NB4 (cell line): ENCODE data around the gene RNF13.

ENCODE experiments used
- DNase-seq: peaks from one replicate; pipeline ENCODE4 v3.0.0; 2010; ENCODE audit warnings: low read depth
- H3K4me3 ChIP-seq: one replicate; pipeline ENCODE4 v1.5.1; 2011; ENCODE audit warnings: mild to moderate bottlenecking, low read depth, low read length, moderate library complexity
- MYC ChIP-seq: IDR thresholded peaks from 2 replicates; pipeline ENCODE4 v1.6.1; 2011; ENCODE audit warnings: low read depth, low read length
- POLR2A ChIP-seq: IDR thresholded peaks from 2 replicates; pipeline ENCODE4 v1.6.1; 2011; ENCODE audit warnings: mild to moderate bottlenecking; ENCODE audit not compliant: insufficient read length; ENCODE audit errors: extremely low read depth
- TF ChIP-seq, protein P1 (sequence below): IDR thresholded peaks from 2 replicates; pipeline ENCODE4 v1.6.1; 2011; ENCODE audit warnings: low read depth, low read length
- TF ChIP-seq, protein P2 (sequence below): IDR thresholded peaks from one replicate; pipeline ENCODE4 v1.5.1; 2012; ENCODE audit warnings: low read depth, low read length

Gene RNF13

GRCh38 chr3:149806171-149806778 is 6.7 kb upstream of the RNF13 start:
- no peak for DNase-seq
- no peak for TF ChIP-seq MYC
- H3K4me3 ChIP-seq = no peak overlapping the region

DNA sequence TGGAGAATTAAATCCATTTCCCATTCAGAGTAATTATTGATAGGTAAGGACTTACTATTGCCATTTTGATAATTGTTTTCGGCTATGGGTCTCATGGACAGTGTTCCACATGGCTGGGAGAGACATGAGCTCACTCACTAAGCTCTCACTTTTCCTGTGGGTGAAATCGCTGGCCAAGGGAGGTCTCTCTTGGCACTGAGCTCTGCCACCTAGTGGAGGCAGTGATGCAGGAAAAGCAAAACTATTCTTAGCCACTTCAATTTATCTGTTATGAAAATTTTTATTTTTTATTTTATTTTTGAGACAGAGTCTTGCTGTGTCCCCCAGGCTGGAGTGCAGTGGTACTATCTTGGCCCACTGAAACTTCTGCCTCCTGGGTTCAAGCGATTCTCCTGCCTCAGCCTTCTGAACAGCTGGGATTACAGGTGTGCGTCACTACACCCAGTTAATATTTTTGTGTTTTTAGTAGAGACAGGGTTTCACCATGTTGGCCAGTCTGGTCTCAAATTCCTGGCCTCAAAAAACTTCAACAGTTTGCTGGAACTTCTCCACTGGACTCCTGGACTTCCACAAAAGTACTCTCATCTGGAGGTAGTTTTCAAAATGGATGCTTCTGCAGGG is 4.7 kb upstream of the RNF13 start:
- TF ChIP-seq, protein P1, sequence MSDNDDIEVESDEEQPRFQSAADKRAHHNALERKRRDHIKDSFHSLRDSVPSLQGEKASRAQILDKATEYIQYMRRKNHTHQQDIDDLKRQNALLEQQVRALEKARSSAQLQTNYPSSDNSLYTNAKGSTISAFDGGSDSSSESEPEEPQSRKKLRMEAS = no peak
- TF ChIP-seq, protein P2, sequence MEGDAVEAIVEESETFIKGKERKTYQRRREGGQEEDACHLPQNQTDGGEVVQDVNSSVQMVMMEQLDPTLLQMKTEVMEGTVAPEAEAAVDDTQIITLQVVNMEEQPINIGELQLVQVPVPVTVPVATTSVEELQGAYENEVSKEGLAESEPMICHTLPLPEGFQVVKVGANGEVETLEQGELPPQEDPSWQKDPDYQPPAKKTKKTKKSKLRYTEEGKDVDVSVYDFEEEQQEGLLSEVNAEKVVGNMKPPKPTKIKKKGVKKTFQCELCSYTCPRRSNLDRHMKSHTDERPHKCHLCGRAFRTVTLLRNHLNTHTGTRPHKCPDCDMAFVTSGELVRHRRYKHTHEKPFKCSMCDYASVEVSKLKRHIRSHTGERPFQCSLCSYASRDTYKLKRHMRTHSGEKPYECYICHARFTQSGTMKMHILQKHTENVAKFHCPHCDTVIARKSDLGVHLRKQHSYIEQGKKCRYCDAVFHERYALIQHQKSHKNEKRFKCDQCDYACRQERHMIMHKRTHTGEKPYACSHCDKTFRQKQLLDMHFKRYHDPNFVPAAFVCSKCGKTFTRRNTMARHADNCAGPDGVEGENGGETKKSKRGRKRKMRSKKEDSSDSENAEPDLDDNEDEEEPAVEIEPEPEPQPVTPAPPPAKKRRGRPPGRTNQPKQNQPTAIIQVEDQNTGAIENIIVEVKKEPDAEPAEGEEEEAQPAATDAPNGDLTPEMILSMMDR = peak; percentile 78
- TF ChIP-seq MYC = peak; percentile 45; the same call in 1 of the 2 replicates
- DNase-seq = peak; percentile 70
- no peak overlapping the region for H3K4me3 ChIP-seq

GRCh38 chr3:149809699-149810098 is 3.3 kb upstream of the RNF13 start:
- TF ChIP-seq, protein P2 = no peak
- TF ChIP-seq MYC = no peak
- TF ChIP-seq, protein P1 = no peak
- no peak for TF ChIP-seq POLR2A
- no peak overlapping the region for H3K4me3 ChIP-seq
- DNase-seq = no peak

DNA sequence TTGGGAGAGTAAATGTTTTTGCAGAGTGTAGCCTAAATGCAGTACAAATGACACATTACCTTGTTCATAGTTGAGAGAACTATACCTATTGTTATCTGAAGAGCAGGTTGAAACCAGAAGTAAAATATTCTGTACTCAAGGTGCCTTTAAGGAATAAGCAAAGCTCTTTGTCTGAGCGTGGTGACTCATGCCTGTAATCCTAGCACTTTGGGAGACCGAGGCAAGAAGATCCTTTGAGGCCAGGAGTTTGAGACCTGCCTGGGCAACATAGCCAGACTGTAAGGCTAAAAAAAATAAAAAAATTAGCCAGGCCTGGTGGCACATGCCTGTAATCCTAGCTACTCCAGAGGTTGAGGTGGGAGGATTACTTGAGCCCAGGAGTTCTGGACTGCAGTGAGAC is 2.2 kb upstream of the RNF13 start:
- no peak overlapping the region for H3K4me3 ChIP-seq
- DNase-seq = no peak
- TF ChIP-seq, protein P1 = no peak
- TF ChIP-seq, protein P2 = no peak
- TF ChIP-seq MYC (no peak), POLR2A (no peak)

- peak overlapping the region; percentile 93 for H3K4me3 ChIP-seq
- TF ChIP-seq POLR2A = no peak
- no peak for TF ChIP-seq MYC
- TF ChIP-seq, protein P1 = no peak
- TF ChIP-seq, protein P2 = no peak
- DNase-seq = no peak
These were observed 830 bp upstream of the RNF13 start for GRCh38 chr3:149812165-149812605.

DNA sequence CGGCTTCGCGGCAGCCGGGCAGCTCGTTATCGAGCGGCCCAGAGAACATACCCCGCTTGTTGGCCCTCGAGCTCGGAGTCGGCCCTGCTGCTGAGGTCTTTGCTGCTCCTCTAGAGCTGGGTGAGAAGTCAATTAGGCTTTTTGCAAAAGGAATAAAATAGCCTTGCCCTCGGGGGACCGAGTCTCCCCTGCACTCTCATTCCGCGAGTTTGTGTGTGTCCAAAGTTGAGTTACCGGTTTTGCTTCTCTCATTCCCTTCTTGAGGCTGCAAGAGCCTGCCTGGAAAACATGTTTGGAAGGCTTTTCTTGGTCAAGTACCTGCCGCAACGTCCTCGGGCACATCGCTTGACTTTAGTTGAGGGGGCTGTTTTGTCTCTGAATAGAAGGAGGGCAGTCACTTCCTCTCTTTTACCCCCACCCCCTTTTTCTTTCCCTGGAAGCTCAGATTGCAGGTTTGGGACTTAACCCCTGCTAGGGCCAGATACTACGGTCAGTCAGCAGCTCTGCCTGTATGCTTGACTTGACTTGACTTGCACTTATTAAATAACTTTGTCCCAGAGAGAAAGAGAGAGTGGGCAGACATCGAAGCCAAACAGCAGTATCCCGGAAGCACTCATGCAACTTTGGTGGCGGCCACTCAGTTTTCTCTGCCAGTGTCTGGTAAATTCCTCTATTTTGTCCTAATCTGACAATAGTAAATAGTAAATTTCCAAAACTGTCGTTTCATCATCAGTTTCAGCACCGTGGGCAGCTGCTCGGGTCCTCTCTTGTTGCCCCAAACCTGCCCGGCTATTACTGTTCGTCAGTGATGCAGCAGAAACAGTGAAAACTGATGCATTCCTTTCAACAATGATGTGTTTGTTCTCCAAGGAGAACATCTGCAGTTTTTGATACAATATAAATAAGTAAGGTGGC is 609 bp downstream of the RNF13 start:
- TF ChIP-seq, protein P2 = no peak
- TF ChIP-seq POLR2A (no peak), MYC (no peak)
- TF ChIP-seq, protein P1 = no peak
- H3K4me3 ChIP-seq = peak overlapping the region; percentile 93
- peak; percentile 44 for DNase-seq
